Prostate gland (tissue), 2 donors: ENCODE results near the gene TTC38. TPM values are rescaled to one million over a fixed set of nuclear protein-coding genes. Genes with fewer than 3 reads are reported as not detected.

Experiments
- DNase-seq: peaks from one replicate; pipeline ENCODE4 v3.0.0-alpha.2; 2019; ENCODE audit warnings: low spot score
- H3K27ac ChIP-seq, 2 donors: fragments of 200-600 bp; sonication (generic); 2 replicates each; pipeline ENCODE4 v1.5.1; 2017 to 2019
- H3K27me3 ChIP-seq: fragments of 200-600 bp; sonication (generic); replicated peaks from 2 replicates; pipeline ENCODE4 v1.5.1; 2019; ENCODE audit not compliant: insufficient read depth
- H3K36me3 ChIP-seq, 2 donors: fragments of 200-600 bp; sonication (generic); 1 replicate in 1 of 2; 2 replicates in 1 of 2; pipeline versions ENCODE4 v1.5.1 to v1.8.1; 2017 to 2019
- H3K4me1 ChIP-seq: fragments of 200-600 bp; sonication (generic); replicated peaks from 2 replicates; pipeline ENCODE4 v1.5.1; 2019
- H3K4me3 ChIP-seq, 2 donors: fragments of 200-600 bp; sonication (generic); 2 replicates each; pipeline ENCODE4 v1.5.1; 2017 to 2019
- H3K9me3 ChIP-seq: fragments of 200-600 bp; sonication (generic); 2 replicates; pipeline ENCODE4 v1.5.1; 2017
- POLR2A ChIP-seq: fragments of 450-650 bp; IDR thresholded peaks from one replicate; pipeline ENCODE4 v1.6.1; 2016; ENCODE audit warnings: antibody characterized with exemption, mild to moderate bottlenecking
- POLR2AphosphoS5 ChIP-seq: sonication (generic); formaldehyde crosslinking; IDR thresholded peaks from one replicate; pipeline ENCODE4 v1.6.1; 2017; ENCODE audit warnings: antibody characterized with exemption
- WGBS: methylation state at CpG from one replicate; pipeline ENCODE4 v1.1.5; 2018; 5-methylcytosine and 5-hydroxymethylcytosine counted together
- intact Hi-C: fragments of 100-400 bp; cut with DNase I; formaldehyde crosslinking; loops from one replicate; pipeline ENCODE4 v1.14.2; 2022
- total RNA-seq, 2 donors: library from RNA; depleted of rRNA; stranded (reverse); fragments of >200 nt; gene quantifications; one replicate each; pipeline ENCODE4 v1.1.0, GENCODE V29; 2016
- TF ChIP-seq, protein P1 (sequence below), 4 experiments: fragments of 200-600 bp in 2 of 4; fragments of 450-650 bp in 2 of 4; sonication (generic) in 2 of 4; IDR thresholded peaks; 1 replicate in 3 of 4; 2 replicates in 1 of 4; pipeline ENCODE4 v1.5.1; 2016 to 2019; ENCODE audit warnings: antibody characterized with exemption in 4 of 4, mild to moderate bottlenecking in 2 of 4, moderate library complexity in 2 of 4

Gene TTC38
- 100 to 1,000 TPM in 1 of 2 donors, 10 to 100 TPM in 1; 47.6 to 115 TPM for total RNA-seq

DNA sequence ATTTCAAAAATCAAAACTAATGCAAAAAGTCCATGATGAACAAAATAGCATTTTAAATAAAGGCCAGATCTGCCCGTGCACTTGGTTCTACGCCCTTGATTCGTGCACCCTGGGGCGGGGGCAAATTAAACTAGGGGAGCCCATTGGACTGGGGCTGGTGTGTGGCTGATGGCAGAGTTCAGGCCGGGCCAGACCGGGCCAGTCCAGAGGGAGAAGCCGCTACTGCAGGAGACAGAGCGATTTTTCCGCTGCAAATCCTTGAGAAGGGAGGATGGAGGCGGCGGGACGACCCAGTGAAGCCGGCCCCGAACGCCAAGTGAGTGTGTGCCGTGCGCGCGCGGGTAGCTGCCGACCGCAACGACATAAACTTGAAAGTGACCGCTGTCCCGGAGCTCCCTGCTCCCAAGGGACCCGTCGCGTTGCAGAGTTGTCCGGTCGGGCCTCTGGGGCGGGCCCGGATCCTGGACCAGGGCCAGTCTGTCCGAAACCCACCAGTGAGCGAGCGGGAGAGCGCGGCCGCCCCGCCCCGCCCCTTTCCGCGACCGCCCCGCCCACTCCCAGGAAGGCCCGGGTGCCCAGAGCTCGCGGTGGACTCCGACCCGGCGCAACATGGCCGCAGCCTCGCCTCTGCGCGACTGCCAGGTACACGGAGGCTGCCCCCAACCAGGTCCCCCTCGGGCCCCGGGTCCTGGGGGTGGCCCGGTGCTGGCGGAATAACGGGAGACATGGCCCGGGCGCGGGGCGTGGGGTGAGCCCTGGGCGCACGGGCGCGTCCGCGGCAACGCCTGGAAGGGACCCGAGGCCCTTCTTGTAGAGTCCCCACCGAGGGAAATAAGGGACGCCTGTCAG, at the start of gene TTC38:
TSS of gene TTC38 (plus strand) at position 578 of the 849 bp plus-strand sequence. CDS start at position 610, 32 bp downstream.
- no peaks in the 10 kb centered on the region for H3K9me3 ChIP-seq
- intact Hi-C loops = loop anchor here (5.0 kb wide), 1 partner anchor 115 kb away; the partner anchor contains the start of gene PPARA
- no peaks in the 10 kb centered on the region for H3K27me3 ChIP-seq
- H3K36me3 ChIP-seq = no peaks in the 10 kb centered on the region
- peaks cover 9% of the 10 kb centered on the region for H3K4me1 ChIP-seq
- DNase-seq = peak; percentile 92
- peak within 1 kb of the TSS; percentile 52 to 90 for H3K4me3 ChIP-seq
- TF ChIP-seq, protein P1, sequence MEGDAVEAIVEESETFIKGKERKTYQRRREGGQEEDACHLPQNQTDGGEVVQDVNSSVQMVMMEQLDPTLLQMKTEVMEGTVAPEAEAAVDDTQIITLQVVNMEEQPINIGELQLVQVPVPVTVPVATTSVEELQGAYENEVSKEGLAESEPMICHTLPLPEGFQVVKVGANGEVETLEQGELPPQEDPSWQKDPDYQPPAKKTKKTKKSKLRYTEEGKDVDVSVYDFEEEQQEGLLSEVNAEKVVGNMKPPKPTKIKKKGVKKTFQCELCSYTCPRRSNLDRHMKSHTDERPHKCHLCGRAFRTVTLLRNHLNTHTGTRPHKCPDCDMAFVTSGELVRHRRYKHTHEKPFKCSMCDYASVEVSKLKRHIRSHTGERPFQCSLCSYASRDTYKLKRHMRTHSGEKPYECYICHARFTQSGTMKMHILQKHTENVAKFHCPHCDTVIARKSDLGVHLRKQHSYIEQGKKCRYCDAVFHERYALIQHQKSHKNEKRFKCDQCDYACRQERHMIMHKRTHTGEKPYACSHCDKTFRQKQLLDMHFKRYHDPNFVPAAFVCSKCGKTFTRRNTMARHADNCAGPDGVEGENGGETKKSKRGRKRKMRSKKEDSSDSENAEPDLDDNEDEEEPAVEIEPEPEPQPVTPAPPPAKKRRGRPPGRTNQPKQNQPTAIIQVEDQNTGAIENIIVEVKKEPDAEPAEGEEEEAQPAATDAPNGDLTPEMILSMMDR (IDR thresholded peaks at IDR 0.05) = no peak
- peak; percentile 67 for TF ChIP-seq POLR2A
- TF ChIP-seq POLR2AphosphoS5 = peak; percentile 83
- H3K27ac ChIP-seq = peak within 1 kb of the TSS; percentile 74 to 84
- 2% methylated on average over 40 of the region's 74 CpGs for WGBS

DNA sequence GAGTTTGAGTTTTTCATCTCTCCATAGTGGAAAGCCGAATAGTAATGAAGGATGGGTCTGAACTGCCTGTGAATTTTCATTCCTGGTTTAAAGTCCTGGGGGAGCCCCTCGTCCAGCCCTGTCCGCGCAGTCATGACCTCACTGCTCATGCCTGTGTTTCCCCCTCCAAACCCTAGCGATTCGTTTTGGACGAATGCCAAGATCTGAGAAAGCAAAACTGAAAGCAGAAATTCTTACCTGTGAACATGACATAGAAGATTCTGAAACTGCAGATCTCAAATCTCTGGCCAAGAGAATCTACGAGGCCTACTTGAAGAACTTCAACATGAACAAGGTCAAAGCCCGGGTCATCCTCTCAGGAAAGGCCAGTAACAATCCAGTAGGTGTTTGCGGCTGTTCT, 48.2 kb upstream of the TTC38 start:
- no peak for DNase-seq
- intact Hi-C loops = no loop called here
- Histone ChIP-seq H3K4me1 (no peaks in the 10 kb centered on the region), H3K36me3 (peaks cover 5 to 11% of the 10 kb centered on the region in 2 donors), H3K9me3 (no peaks in the 10 kb centered on the region), H3K27me3 (no peaks in the 10 kb centered on the region), H3K4me3 (no peak overlapping the region), H3K27ac (no peak overlapping the region)
- WGBS = 82% methylated on average over 10 of the region's 10 CpGs
- TF ChIP-seq, protein P1 (IDR thresholded peaks at IDR 0.05) = no peak
- TF ChIP-seq POLR2AphosphoS5 (no peak), POLR2A (no peak)

DNA sequence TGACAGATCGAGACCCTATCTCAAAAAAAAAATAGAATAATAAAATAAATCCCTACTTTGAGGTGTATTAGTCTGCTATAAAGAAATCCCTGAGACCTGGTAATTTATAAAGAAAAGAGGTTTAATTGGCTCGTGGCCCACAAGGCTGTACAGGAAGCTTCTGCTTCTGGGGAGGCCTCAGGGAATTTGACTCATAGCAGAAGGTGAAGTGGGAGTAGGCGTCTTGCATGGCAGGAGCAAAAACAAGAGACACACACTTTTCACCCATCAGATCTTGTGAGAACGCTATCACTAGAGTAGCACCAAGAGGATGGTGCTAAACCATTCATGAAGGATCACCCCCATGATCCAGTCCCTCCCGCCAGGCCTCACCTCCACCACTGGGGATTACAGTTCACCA, 46.9 kb upstream of the TTC38 start:
- peaks cover 5 to 11% of the 10 kb centered on the region in 2 donors for H3K36me3 ChIP-seq
- no peak for DNase-seq

DNA sequence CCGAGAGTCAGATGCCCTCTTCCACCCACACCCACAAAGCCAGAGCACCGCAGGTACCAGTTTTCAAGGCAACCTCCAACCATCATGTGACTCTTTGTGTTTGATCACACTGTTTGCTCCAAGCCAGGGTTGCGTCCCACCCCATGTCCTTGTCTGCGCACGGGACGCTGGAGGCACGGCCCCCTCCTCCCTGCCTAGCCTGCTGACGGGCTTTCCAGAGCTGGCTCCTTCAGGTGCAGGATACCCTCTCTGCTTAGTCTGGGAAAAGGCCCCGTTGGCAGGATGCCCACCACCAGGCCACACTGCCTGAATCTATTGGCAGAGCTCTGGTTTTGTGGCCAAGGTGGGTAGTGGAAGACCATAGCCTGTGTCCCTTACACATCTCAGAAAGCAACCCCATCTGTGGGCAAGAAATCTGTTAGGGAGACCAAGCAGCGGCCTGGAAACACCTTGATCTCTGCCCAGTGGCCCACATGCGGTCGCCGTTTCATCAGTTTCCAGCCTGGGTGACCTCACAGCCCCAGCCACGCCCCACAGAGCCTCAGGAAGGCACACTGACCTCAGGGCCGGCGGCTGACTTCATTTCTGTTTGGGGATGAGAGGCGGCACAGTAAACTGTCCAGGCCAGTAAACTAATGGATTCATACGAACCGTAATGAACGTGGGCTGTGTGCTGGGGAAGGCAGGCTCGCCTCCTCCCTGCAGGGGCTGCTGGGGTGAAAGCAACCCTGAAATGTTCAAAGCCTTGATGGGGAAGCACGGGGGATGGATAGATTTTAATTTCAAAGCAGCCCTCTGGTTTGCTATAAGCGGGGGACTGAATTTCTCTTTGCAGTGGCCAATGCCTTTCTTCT, 43.5 kb upstream of the TTC38 start:
- TF ChIP-seq, protein P1 (IDR thresholded peaks at IDR 0.05) = no peak
- TF ChIP-seq POLR2A = no peak
- TF ChIP-seq POLR2AphosphoS5 = no peak
- Histone ChIP-seq H3K27ac (no peak overlapping the region), H3K4me3 (no peak overlapping the region), H3K27me3 (no peaks in the 10 kb centered on the region), H3K36me3 (no peaks in the 10 kb centered on the region), H3K9me3 (no peaks in the 10 kb centered on the region), H3K4me1 (no peaks in the 10 kb centered on the region)
- intact Hi-C loops = no loop called here
- WGBS = 90% methylated on average over 23 of the region's 23 CpGs
- no peak for DNase-seq

More for the DNA sequence above, 46.9 kb upstream of the TTC38 start:
- 93% methylated on average over 5 of the region's 5 CpGs for WGBS
- intact Hi-C loops = no loop called here
- H3K4me3 ChIP-seq = no peak overlapping the region
- no peak overlapping the region for H3K27ac ChIP-seq
- H3K27me3 ChIP-seq = no peaks in the 10 kb centered on the region
- no peaks in the 10 kb centered on the region for H3K4me1 ChIP-seq
- TF ChIP-seq POLR2A = no peak
- TF ChIP-seq, protein P1 (IDR thresholded peaks at IDR 0.05) = no peak
- no peak for TF ChIP-seq POLR2AphosphoS5
- H3K9me3 ChIP-seq = no peaks in the 10 kb centered on the region
